HUES48 (cell line): ENCODE data around the gene NEGR1.

Source experiments
- H3K27ac ChIP-seq: one replicate; pipeline ENCODE4 v1.7.0; 2013; ENCODE audit warnings: low read depth, low read length, inconsistent platforms
- H3K27me3 ChIP-seq: 2 replicates; pipeline ENCODE4 v1.6.1; 2013; ENCODE audit warnings: mild to moderate bottlenecking, low read length; ENCODE audit not compliant: control insufficient read depth, insufficient read depth
- H3K36me3 ChIP-seq: 2 replicates; pipeline ENCODE4 v1.6.1; 2013; ENCODE audit warnings: low read length; ENCODE audit not compliant: control insufficient read depth, insufficient read depth
- H3K4me1 ChIP-seq: 2 replicates; pipeline ENCODE4 v1.6.1; 2013; ENCODE audit warnings: mild to moderate bottlenecking, low read length; ENCODE audit not compliant: control insufficient read depth, insufficient read depth
- H3K4me3 ChIP-seq: 2 replicates; pipeline ENCODE4 v1.5.1; 2013; ENCODE audit warnings: mild to moderate bottlenecking, low read depth, low read length
- H3K9ac ChIP-seq: 2 replicates; pipeline ENCODE4 v1.6.1; 2013; ENCODE audit warnings: mild to moderate bottlenecking, low read depth, low read length, moderate library complexity
- H3K9me3 ChIP-seq: 2 replicates; pipeline ENCODE4 v1.6.1; 2013; ENCODE audit warnings: low read length; ENCODE audit not compliant: control insufficient read depth, insufficient read depth

NEGR1 gene

GRCh38 chr1:71509051-71509595, 773.2 kb downstream of the NEGR1 start:
- Histone ChIP-seq H3K36me3 (no peaks in the 10 kb centered on the region), H3K9ac (no peak overlapping the region), H3K4me1 (no peaks in the 10 kb centered on the region), H3K4me3 (no peak overlapping the region), H3K27me3 (no peaks in the 10 kb centered on the region), H3K9me3 (peaks cover 6% of the 10 kb centered on the region; the same call in 1 of the 2 replicates), H3K27ac (no peak overlapping the region)

DNA sequence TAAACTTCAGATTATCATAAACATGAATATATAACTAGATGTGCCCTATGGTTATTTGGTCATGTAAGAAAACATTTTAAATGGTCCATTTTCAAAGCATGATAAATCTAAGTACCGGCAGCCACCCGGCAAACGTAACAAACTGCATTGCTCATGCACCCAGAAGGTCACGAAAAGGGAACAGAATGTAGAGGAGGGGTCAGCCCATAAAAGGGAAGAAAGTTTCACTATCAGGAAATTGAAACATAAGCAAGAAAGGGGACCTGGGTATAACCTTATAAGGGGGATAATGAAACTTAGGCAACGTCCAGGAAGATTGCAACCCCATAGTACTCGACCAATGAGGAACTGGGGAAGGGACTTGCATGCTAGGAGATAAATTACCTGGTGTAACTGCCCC, 780.3 kb downstream of the NEGR1 start:
- Histone ChIP-seq H3K4me1 (no peaks in the 10 kb centered on the region), H3K36me3 (no peaks in the 10 kb centered on the region), H3K27ac (no peak overlapping the region), H3K27me3 (no peaks in the 10 kb centered on the region), H3K9ac (no peak overlapping the region), H3K4me3 (no peak overlapping the region), H3K9me3 (no peaks in the 10 kb centered on the region)

- Histone ChIP-seq H3K9me3 (no peaks in the 10 kb centered on the region), H3K36me3 (no peaks in the 10 kb centered on the region), H3K4me1 (no peaks in the 10 kb centered on the region), H3K27ac (no peak overlapping the region), H3K4me3 (no peak overlapping the region), H3K9ac (no peak overlapping the region), H3K27me3 (no peaks in the 10 kb centered on the region)
Measured at GRCh38 chr1:71498542-71498941, 783.8 kb downstream of the NEGR1 start.

GRCh38 chr1:71494163-71494562, 788.2 kb downstream of the NEGR1 start:
- Histone ChIP-seq H3K9me3 (no peaks in the 10 kb centered on the region), H3K4me3 (no peak overlapping the region), H3K4me1 (peaks cover 7% of the 10 kb centered on the region), H3K27ac (no peak overlapping the region), H3K27me3 (no peaks in the 10 kb centered on the region), H3K9ac (no peak overlapping the region), H3K36me3 (no peaks in the 10 kb centered on the region)

DNA sequence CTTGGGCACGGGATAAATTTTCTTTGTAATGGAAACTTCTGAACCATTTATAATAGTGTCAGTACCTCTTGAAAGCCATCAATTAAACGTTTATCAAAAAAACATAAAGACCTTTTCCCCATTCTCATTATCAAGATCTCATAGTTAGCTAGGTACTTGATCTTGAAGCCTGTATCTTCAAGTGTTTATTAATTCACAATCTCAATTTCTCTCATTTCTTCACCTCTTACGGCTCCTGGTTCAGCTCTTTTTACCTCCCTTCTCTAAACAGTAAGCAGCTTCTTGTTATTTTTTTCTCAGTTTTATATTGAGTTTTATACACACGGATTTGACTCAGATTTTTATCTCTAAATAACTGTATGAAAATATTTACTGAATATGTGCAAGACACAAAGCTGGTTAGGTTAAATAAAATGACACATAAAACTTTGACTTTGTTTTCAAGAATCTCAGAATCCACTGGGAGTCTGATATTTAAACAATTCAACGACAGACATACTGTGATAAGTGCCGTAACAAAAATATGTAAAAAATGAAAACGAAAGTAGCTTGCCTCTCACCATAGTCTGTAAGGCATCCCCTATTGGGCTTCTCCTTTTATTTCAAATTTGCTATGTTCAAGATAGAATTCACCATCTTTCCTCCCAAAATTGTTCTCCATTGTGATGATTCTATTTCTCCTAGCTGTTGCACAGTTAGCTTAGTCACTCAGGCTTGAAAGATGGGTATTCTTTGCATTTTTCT, 789.9 kb downstream of the NEGR1 start:
- Histone ChIP-seq H3K9ac (no peak overlapping the region), H3K27me3 (no peaks in the 10 kb centered on the region), H3K27ac (no peak overlapping the region), H3K36me3 (no peaks in the 10 kb centered on the region), H3K9me3 (no peaks in the 10 kb centered on the region), H3K4me1 (peaks cover 10% of the 10 kb centered on the region), H3K4me3 (no peak overlapping the region)

DNA sequence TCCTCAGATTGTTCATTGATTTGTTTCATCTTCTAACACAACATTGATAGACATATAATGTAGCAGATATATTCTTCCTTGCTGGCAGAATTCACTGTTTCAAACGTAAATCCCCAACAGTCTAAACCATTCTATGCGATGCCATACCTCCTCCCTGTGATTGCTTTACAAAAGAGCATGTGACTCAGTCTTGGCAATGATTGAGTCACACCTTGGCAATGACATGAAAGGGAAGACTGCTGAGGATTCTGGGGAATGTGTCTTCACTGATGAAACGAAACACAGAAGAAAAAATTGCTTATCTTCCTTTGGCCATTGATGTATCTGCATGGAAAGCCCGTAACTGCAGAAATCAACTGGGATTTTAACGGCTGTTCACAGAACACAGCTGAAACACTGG, 791.9 kb downstream of the NEGR1 start:
- H3K36me3 ChIP-seq: no peaks in the 10 kb centered on the region
- peaks cover 10% of the 10 kb centered on the region for H3K4me1 ChIP-seq
- H3K9me3 ChIP-seq: no peaks in the 10 kb centered on the region
- no peak overlapping the region for H3K9ac ChIP-seq
- H3K27me3 ChIP-seq: no peaks in the 10 kb centered on the region
- no peak overlapping the region for H3K27ac ChIP-seq
- H3K4me3 ChIP-seq: no peak overlapping the region

- no peaks in the 10 kb centered on the region for H3K27me3 ChIP-seq
- no peak overlapping the region for H3K9ac ChIP-seq
- no peaks in the 10 kb centered on the region for H3K9me3 ChIP-seq
- H3K36me3 ChIP-seq: no peaks in the 10 kb centered on the region
- H3K4me3 ChIP-seq: no peak overlapping the region
- peaks cover 10% of the 10 kb centered on the region for H3K4me1 ChIP-seq
- H3K27ac ChIP-seq: no peak overlapping the region
Measured at GRCh38 chr1:71488555-71489252, 793.6 kb downstream of the NEGR1 start.

GRCh38 chr1:71473331-71473730, 809.0 kb downstream of the NEGR1 start:
- no peak overlapping the region for H3K4me3 ChIP-seq

GRCh38 chr1:71465093-71465492, 817.2 kb downstream of the NEGR1 start:
- H3K36me3 ChIP-seq: no peaks in the 10 kb centered on the region
- H3K27ac ChIP-seq: no peak overlapping the region

More at GRCh38 chr1:71473331-71473730, 809.0 kb downstream of the NEGR1 start:
- Histone ChIP-seq H3K36me3 (no peaks in the 10 kb centered on the region), H3K4me1 (no peaks in the 10 kb centered on the region), H3K27ac (no peak overlapping the region), H3K9ac (no peak overlapping the region), H3K9me3 (no peaks in the 10 kb centered on the region; the same call in 1 of the 2 replicates), H3K27me3 (no peaks in the 10 kb centered on the region)

GRCh38 chr1:71464016-71464415, 818.3 kb downstream of the NEGR1 start:
- Histone ChIP-seq H3K4me1 (peaks cover 33% of the 10 kb centered on the region), H3K9me3 (no peaks in the 10 kb centered on the region), H3K36me3 (no peaks in the 10 kb centered on the region), H3K27me3 (peaks cover 11% of the 10 kb centered on the region), H3K9ac (no peak overlapping the region), H3K27ac (no peak overlapping the region), H3K4me3 (no peak overlapping the region)

More at GRCh38 chr1:71465093-71465492, 817.2 kb downstream of the NEGR1 start:
- no peak overlapping the region for H3K9ac ChIP-seq
- H3K4me1 ChIP-seq: peaks cover 33% of the 10 kb centered on the region
- no peaks in the 10 kb centered on the region for H3K9me3 ChIP-seq
- peaks cover 11% of the 10 kb centered on the region for H3K27me3 ChIP-seq
- H3K4me3 ChIP-seq: no peak overlapping the region

GRCh38 chr1:71463144-71463543, 819.2 kb downstream of the NEGR1 start:
- H3K4me1 ChIP-seq: peaks cover 33% of the 10 kb centered on the region
- no peak overlapping the region for H3K9ac ChIP-seq
- H3K4me3 ChIP-seq: no peak overlapping the region; the same call in 1 of the 2 replicates
- H3K27ac ChIP-seq: peak overlapping the region; percentile 77
- H3K27me3 ChIP-seq: peaks cover 11% of the 10 kb centered on the region
- no peaks in the 10 kb centered on the region for H3K9me3 ChIP-seq
- no peaks in the 10 kb centered on the region for H3K36me3 ChIP-seq
